Renal pelvis (tissue), 4 donors: Measurements from ENCODE around the gene PTPRN2. TPM values are rescaled to one million over a fixed set of nuclear protein-coding genes. Genes with fewer than 3 reads are reported as not detected.

Experiments used
- DNase-seq: peaks from one replicate; pipeline ENCODE4 v3.0.0-alpha.2; 2013
- polyA plus RNA-seq, 3 donors: library from polyadenylated mRNA; unstranded; fragments of 120-200 nt; gene quantifications; one replicate each; pipeline ENCODE4 v1.2.1, GENCODE V29; 2013; ENCODE audit not compliant: insufficient read length in 3 of 3

PTPRN2 gene
- polyA plus RNA-seq, 3 donors, result 6.6 to 7.5 (median 7.4) TPM

- no peak for DNase-seq
Observed at GRCh38 chr7:158017111-158018097, 570.2 kb downstream of the PTPRN2 start.

GRCh38 chr7:158016180-158017097, 571.2 kb downstream of the PTPRN2 start:
- DNase-seq, result peak; percentile 65

GRCh38 chr7:158015403-158016179, 572.0 kb downstream of the PTPRN2 start:
- DNase-seq, result no peak

GRCh38 chr7:158014976-158015375, 572.6 kb downstream of the PTPRN2 start:
- no peak for DNase-seq

- DNase-seq, result no peak
Observed at GRCh38 chr7:158013085-158013668, 574.4 kb downstream of the PTPRN2 start.

- DNase-seq, result no peak
Observed at GRCh38 chr7:158011941-158012340, 575.7 kb downstream of the PTPRN2 start.

- no peak for DNase-seq
Observed at GRCh38 chr7:158010961-158011693, 576.5 kb downstream of the PTPRN2 start.

- DNase-seq, result no peak
Observed at GRCh38 chr7:158009886-158010285, 577.7 kb downstream of the PTPRN2 start.

GRCh38 chr7:158008267-158008666, 579.4 kb downstream of the PTPRN2 start:
- DNase-seq, result no peak

- DNase-seq, result no peak
Observed at GRCh38 chr7:158007697-158008257, 579.8 kb downstream of the PTPRN2 start.

- no peak for DNase-seq
Observed at GRCh38 chr7:158006841-158007696, 580.6 kb downstream of the PTPRN2 start.

- no peak for DNase-seq
Observed at GRCh38 chr7:158005531-158005930, 582.1 kb downstream of the PTPRN2 start.

GRCh38 chr7:158004123-158004490, 583.5 kb downstream of the PTPRN2 start:
- DNase-seq, result no peak

- no peak for DNase-seq
Observed at GRCh38 chr7:158003441-158004122, 584.0 kb downstream of the PTPRN2 start.

GRCh38 chr7:158002486-158003080, 585.0 kb downstream of the PTPRN2 start:
- DNase-seq, result no peak

GRCh38 chr7:158001621-158002320, 585.9 kb downstream of the PTPRN2 start:
- no peak for DNase-seq

GRCh38 chr7:158001003-158001402, 586.6 kb downstream of the PTPRN2 start:
- DNase-seq, result no peak

GRCh38 chr7:158000160-158000559, 587.5 kb downstream of the PTPRN2 start:
- no peak for DNase-seq
